HepG2 (cell line): Measurements from ENCODE around the gene CD69.

ENCODE experiments used
- ARID2 ChIP-seq: sonication (generic); formaldehyde crosslinking; IDR thresholded peaks from 2 replicates; pipeline ENCODE4 v1.8.1; 2022; ENCODE audit warnings: mild to moderate bottlenecking, missing genetic modification reagents, borderline replicate concordance
- ATF1 ChIP-seq: IDR thresholded peaks from 2 replicates; pipeline ENCODE4 v1.6.1; 2016; ENCODE audit warnings: mild to moderate bottlenecking, control low read depth
- KDM5A ChIP-seq: fragments of 200-600 bp; sonication (generic); IDR thresholded peaks from 2 replicates; pipeline ENCODE4 v1.7.0; 2018; ENCODE audit warnings: antibody characterized with exemption, mild to moderate bottlenecking, low read length, borderline replicate concordance
- KLF13 ChIP-seq: sonication (generic); formaldehyde crosslinking; IDR thresholded peaks from 2 replicates; pipeline ENCODE4 v1.4.0; 2020; ENCODE audit warnings: mild to moderate bottlenecking, missing genetic modification reagents
- PCBP1 ChIP-seq: fragments of 200-400 bp; formaldehyde crosslinking; IDR thresholded peaks from 2 replicates; pipeline ENCODE4 v1.6.1; 2017; ENCODE audit warnings: mild to moderate bottlenecking, low read depth, low read length, borderline replicate concordance
- ZBTB8A ChIP-seq: sonication (generic); formaldehyde crosslinking; IDR thresholded peaks from 2 replicates; pipeline ENCODE4 v1.4.0; 2020; ENCODE audit warnings: mild to moderate bottlenecking, low read depth, missing genetic modification reagents, borderline replicate concordance
- ZNF558 ChIP-seq: sonication (generic); formaldehyde crosslinking; IDR thresholded peaks from 2 replicates; pipeline ENCODE4 v1.9.0; 2022; ENCODE audit warnings: mild to moderate bottlenecking, missing genetic modification reagents, borderline replicate concordance
- TF ChIP-seq, protein P1 (sequence below): sonication (generic); formaldehyde crosslinking; IDR thresholded peaks from 2 replicates; pipeline ENCODE4 v1.5.0; 2020; ENCODE audit warnings: mild to moderate bottlenecking, missing genetic modification reagents, borderline replicate concordance

DNA sequence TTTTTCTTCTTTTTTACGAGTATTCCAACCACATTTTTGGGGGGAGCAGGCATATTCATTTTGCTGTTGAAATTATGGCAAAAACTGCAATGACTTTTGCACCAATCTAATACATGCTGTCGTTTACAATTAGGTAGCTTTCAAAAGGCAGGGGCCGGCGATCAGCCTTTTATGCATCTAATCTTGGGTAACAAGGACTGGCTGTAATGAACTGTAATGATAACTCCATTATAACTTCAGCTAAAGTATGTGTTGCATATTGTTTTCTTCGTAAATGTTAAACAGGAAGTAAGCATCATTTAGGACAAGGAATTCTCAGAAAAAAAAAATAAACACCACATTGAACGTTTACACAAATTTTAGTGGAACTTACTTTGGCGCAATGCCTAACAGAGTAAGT, 36.3 kb upstream of the CD69 start:
- TF ChIP-seq KDM5A: no peak
- no peak for TF ChIP-seq ARID2 (CRISPR knock-in tag)
- TF ChIP-seq ZNF558 (CRISPR knock-in tag): no peak
- no peak for TF ChIP-seq PCBP1
- TF ChIP-seq ATF1: no peak
- no peak for TF ChIP-seq ZBTB8A (CRISPR knock-in tag)
- TF ChIP-seq, protein P1, sequence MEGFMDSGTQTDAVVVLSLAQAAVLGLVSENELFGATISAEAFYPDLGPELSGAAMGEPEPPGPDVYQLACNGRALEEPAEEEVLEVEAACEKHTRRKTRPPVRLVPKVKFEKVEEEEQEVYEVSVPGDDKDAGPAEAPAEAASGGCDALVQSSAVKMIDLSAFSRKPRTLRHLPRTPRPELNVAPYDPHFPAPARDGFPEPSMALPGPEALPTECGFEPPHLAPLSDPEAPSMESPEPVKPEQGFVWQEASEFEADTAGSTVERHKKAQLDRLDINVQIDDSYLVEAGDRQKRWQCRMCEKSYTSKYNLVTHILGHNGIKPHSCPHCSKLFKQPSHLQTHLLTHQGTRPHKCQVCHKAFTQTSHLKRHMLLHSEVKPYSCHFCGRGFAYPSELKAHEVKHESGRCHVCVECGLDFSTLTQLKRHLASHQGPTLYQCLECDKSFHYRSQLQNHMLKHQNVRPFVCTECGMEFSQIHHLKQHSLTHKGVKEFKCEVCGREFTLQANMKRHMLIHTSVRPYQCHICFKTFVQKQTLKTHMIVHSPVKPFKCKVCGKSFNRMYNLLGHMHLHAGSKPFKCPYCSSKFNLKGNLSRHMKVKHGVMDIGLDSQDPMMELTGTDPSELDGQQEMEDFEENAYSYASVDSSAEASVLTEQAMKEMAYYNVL (CRISPR knock-in tag): no peak
- no peak for TF ChIP-seq KLF13 (CRISPR knock-in tag)
